Suprapubic skin (tissue), 4 donors: ENCODE data around the gene FOXP4.

ENCODE experiments used
- EP300 ChIP-seq: sonication (generic); formaldehyde crosslinking; IDR thresholded peaks from one replicate; pipeline ENCODE4 v1.6.1; 2017; ENCODE audit warnings: antibody characterized with exemption
- POLR2A ChIP-seq, 2 donors: fragments of 450-650 bp; IDR thresholded peaks; one replicate each; pipeline ENCODE4 v1.6.1; 2017; ENCODE audit warnings: antibody characterized with exemption in 2 of 2, mild to moderate bottlenecking in 2 of 2, moderate library complexity in 2 of 2
- POLR2AphosphoS5 ChIP-seq, 3 donors: sonication (generic); formaldehyde crosslinking; IDR thresholded peaks; one replicate each; pipeline ENCODE4 v1.6.1; 2017; ENCODE audit warnings: antibody characterized with exemption in 3 of 3
- TF ChIP-seq, protein P1 (sequence below), 2 donors: fragments of 200-600 bp in 1 of 2; fragments of 450-650 bp in 1 of 2; sonication (generic) in 1 of 2; IDR thresholded peaks; one replicate each; pipeline ENCODE4 v1.5.1; 2016 to 2019; ENCODE audit warnings: antibody characterized with exemption in 2 of 2, mild to moderate bottlenecking in 1 of 2, moderate library complexity in 1 of 2

DNA sequence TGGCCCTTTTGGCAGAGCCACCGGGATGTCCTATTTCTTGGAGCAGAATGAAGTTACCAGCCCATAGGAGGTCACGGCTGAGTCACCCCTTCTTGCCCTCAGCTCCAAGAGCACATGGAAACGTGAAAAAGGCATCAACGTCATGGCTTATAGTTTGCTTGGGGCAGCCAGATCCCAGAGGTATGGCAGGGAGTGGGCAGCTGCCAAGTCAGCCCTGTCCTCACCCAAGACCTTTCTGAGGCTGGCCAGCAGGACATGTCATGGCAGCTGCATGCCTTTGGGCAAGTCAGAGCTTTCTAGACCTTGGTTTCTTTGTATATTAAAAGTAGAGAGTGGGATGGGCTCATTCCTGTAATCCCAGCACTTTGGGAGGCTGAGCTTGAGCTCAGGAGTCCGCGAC, 83.9 kb downstream of the FOXP4 start:
- TF ChIP-seq EP300 (no peak), POLR2A (IDR thresholded peaks at IDR 0.05) (no peak), POLR2AphosphoS5 (IDR thresholded peaks at IDR 0.05) (no peak)
- TF ChIP-seq, protein P1, sequence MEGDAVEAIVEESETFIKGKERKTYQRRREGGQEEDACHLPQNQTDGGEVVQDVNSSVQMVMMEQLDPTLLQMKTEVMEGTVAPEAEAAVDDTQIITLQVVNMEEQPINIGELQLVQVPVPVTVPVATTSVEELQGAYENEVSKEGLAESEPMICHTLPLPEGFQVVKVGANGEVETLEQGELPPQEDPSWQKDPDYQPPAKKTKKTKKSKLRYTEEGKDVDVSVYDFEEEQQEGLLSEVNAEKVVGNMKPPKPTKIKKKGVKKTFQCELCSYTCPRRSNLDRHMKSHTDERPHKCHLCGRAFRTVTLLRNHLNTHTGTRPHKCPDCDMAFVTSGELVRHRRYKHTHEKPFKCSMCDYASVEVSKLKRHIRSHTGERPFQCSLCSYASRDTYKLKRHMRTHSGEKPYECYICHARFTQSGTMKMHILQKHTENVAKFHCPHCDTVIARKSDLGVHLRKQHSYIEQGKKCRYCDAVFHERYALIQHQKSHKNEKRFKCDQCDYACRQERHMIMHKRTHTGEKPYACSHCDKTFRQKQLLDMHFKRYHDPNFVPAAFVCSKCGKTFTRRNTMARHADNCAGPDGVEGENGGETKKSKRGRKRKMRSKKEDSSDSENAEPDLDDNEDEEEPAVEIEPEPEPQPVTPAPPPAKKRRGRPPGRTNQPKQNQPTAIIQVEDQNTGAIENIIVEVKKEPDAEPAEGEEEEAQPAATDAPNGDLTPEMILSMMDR (IDR thresholded peaks at IDR 0.05), result no peak
